HepG2 (cell line): ENCODE data around the gene AZU1. TPM values are rescaled to one million over a fixed set of nuclear protein-coding genes. Genes with fewer than 3 reads are reported as not detected.

Experiments used
- AKAP8 ChIP-seq: sonication (generic); formaldehyde crosslinking; IDR thresholded peaks from 2 replicates; pipeline ENCODE4 v1.5.1; 2020; ENCODE audit warnings: mild to moderate bottlenecking, missing genetic modification reagents
- FOXA3 ChIP-seq: IDR thresholded peaks from 2 replicates; pipeline ENCODE4 v1.6.1; 2016; ENCODE audit warnings: missing genetic modification reagents, missing compliant biosample characterization
- GMEB1 ChIP-seq: sonication (generic); formaldehyde crosslinking; IDR thresholded peaks from 2 replicates; pipeline ENCODE4 v1.5.1; 2020; ENCODE audit warnings: missing genetic modification reagents, mild to moderate bottlenecking, borderline replicate concordance
- HDAC6 ChIP-seq: fragments of 200-600 bp; sonication (generic); IDR thresholded peaks from 2 replicates; pipeline ENCODE4 v1.7.0; 2017; ENCODE audit warnings: mild to moderate bottlenecking, antibody characterized with exemption, low read length, low read depth
- MAFK ChIP-seq, 2 experiments: IDR thresholded peaks in 1 of 2; conservative IDR thresholded peaks in 1 of 2; 2 replicates each; pipeline ENCODE4 v1.6.1; 2011; ENCODE audit warnings: improper control_type of control experiment in 2 of 2, low read length in 2 of 2
- MYNN ChIP-seq: sonication (generic); formaldehyde crosslinking; IDR thresholded peaks from 2 replicates; pipeline ENCODE4 v1.4.0; 2020; ENCODE audit warnings: mild to moderate bottlenecking, low read depth, missing genetic modification reagents
- POLR2AphosphoS5 ChIP-seq: IDR thresholded peaks from 2 replicates; pipeline ENCODE4 v1.6.1; 2012; ENCODE audit warnings: low read depth, low read length
- RBFOX2 ChIP-seq: fragments of 200-400 bp; formaldehyde crosslinking; IDR thresholded peaks from 2 replicates; pipeline ENCODE4 v1.6.1; 2017; ENCODE audit warnings: low read depth, mild to moderate bottlenecking, low read length
- SAFB2 ChIP-seq: sonication (generic); formaldehyde crosslinking; IDR thresholded peaks from 2 replicates; pipeline ENCODE4 v1.5.1; 2020; ENCODE audit warnings: missing genetic modification reagents, low read depth, mild to moderate bottlenecking, borderline replicate concordance
- SALL1 ChIP-seq: sonication (generic); formaldehyde crosslinking; IDR thresholded peaks from 2 replicates; pipeline ENCODE4 v1.8.0; 2022; ENCODE audit warnings: mild to moderate bottlenecking, missing genetic modification reagents
- SPEN ChIP-seq: sonication (generic); formaldehyde crosslinking; IDR thresholded peaks from 2 replicates; pipeline ENCODE4 v1.5.1; 2020; ENCODE audit warnings: low read depth, mild to moderate bottlenecking, missing genetic modification reagents
- TAF1 ChIP-seq: sonication (generic); formaldehyde crosslinking; IDR thresholded peaks from 2 replicates; pipeline ENCODE4 v1.4.0; 2020; ENCODE audit warnings: missing genetic modification reagents
- TERF1 ChIP-seq: sonication (generic); formaldehyde crosslinking; IDR thresholded peaks from 2 replicates; pipeline ENCODE4 v1.8.0; 2022; ENCODE audit warnings: mild to moderate bottlenecking, missing genetic modification reagents, moderate library complexity
- TP53 ChIP-seq: sonication (generic); formaldehyde crosslinking; conservative IDR thresholded peaks from 2 replicates; pipeline ENCODE4 v1.4.0; 2020; ENCODE audit warnings: missing genetic modification reagents
- ZNF207 ChIP-seq: fragments of 450-650 bp; IDR thresholded peaks from 2 replicates; pipeline ENCODE4 v1.6.1; 2016; ENCODE audit warnings: antibody characterized with exemption, borderline replicate concordance
- ZNF329 ChIP-seq: sonication (generic); formaldehyde crosslinking; IDR thresholded peaks from 2 replicates; pipeline ENCODE4 v1.9.0; 2021; ENCODE audit warnings: low read depth, mild to moderate bottlenecking, missing genetic modification reagents
- ZNF547 ChIP-seq: sonication (generic); formaldehyde crosslinking; IDR thresholded peaks from 2 replicates; pipeline ENCODE4 v1.5.1; 2020; ENCODE audit warnings: mild to moderate bottlenecking, missing genetic modification reagents
- ZNF580 ChIP-seq: IDR thresholded peaks from 2 replicates; pipeline ENCODE4 v1.6.1; 2016; ENCODE audit warnings: low read depth, borderline replicate concordance
- ZSCAN21 ChIP-seq: sonication (generic); formaldehyde crosslinking; IDR thresholded peaks from 2 replicates; pipeline ENCODE4 v1.8.0; 2022; ENCODE audit warnings: mild to moderate bottlenecking, missing genetic modification reagents, moderate library complexity, borderline replicate concordance
- ZXDC ChIP-seq: sonication (generic); formaldehyde crosslinking; IDR thresholded peaks from 2 replicates; pipeline ENCODE4 v1.5.0; 2020; ENCODE audit warnings: mild to moderate bottlenecking, missing genetic modification reagents
- polyA plus RNA-seq, 8 experiments: library from polyadenylated mRNA; depleted of rRNA in 3 of 8; stranded (reverse) in 7 of 8; unstranded in 1 of 8; fragments of >200 nt; fragmentation: Illumina TruSeq in 4 of 8; extraction: Trizol in 4 of 8; gene quantifications; 2 replicates each; pipeline versions ENCODE4 v1.2.1 to v1.2.3, GENCODE V29; 2011 to 2016; ENCODE audit warnings: low read depth in 4 of 8, missing spikeins in 1 of 8, mixed read lengths in 1 of 8; ENCODE audit not compliant: insufficient read depth in 1 of 8
- total RNA-seq, 5 experiments: library from RNA; depleted of rRNA; stranded (reverse); fragments of >200 nt; fragmentation: Illumina TruSeq; extraction: Trizol; gene quantifications; 2 replicates each; pipeline ENCODE4 v1.2.3, GENCODE V29; 2016; ENCODE audit warnings: low read depth in 1 of 5
- TF ChIP-seq, protein P1 (sequence below): sonication (generic); formaldehyde crosslinking; IDR thresholded peaks from 2 replicates; pipeline ENCODE4 v1.8.0; 2022; ENCODE audit warnings: mild to moderate bottlenecking, missing genetic modification reagents

The AZU1 gene
- total and polyA plus RNA-seq, 2 of the 13 experiments (the other 11 are each of a cell fraction or from before 2014, with no cell fraction given): not detected

DNA sequence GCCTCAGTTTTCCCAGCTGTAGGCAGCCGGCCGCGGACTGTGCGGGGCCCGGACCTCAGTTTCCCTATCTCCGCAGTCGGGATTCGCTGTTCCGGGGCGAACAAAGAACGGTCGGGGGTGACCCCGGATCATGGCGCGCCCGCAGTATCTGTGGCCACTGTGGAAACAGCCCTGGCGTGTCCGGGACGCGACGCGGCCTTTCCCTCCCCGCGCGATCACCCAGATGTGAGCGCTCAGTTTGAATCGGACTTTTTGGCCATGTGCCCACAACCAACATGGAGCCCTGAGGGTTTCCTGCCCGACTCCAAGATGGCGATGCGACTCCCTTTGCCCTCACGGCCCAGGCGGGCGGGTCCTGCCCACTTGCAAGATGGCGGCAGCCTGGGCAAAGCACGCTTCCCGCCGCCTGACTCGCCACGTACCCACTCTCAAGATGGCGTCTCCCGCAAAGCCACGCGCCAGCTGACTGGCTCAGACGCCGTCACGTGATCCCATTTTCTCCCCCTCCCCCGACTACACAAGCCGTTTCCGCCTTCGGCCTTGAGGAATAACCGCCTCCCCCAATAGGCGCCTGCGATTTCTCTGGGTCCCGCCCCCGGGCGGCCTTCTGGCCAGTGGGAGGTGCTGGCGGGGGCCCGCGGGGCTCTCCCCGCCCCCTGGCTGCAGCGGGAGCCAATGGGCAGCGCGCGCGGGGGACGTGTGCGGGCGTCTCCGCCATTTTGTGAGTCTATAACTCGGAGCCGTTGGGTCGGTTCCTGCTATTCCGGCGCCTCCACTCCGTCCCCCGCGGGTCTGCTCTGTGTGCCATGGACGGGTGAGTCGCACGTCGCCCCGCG is 30.7 kb upstream of the AZU1 start, which contains the start of gene PTBP1 (continued):
- TF ChIP-seq ZSCAN21 (CRISPR knock-in tag) (peak; percentile 70; the same call in 1 of the 2 replicates), SAFB2 (CRISPR knock-in tag) (0 out of 2 replicates have a peak, but pooled peaks have one; percentile 55), ZNF207 (peak; percentile 93; the same call in 1 of the 2 replicates), TP53 (no peak), SALL1 (peak; percentile 74), ZXDC (no peak), HDAC6 (no peak), RBFOX2 (peak; percentile 32), POLR2AphosphoS5 (peak; percentile 91), AKAP8 (peak; percentile 90), ZNF580 (CRISPR knock-in tag) (peak; percentile 92), ZNF329 (no peak), TERF1 (no peak), TAF1 (CRISPR knock-in tag) (peak; percentile 85; the same call in 1 of the 2 replicates), SPEN (CRISPR knock-in tag) (peak; percentile 90; the same call in 1 of the 2 replicates), ZNF547 (0 out of 2 replicates have a peak, but pooled peaks have one; percentile 11), MAFK (conservative IDR thresholded peaks at IDR 0.05 in 1 of 2, IDR thresholded peaks at IDR 0.05 in 1 of 2; ENCODE audit: low read length in 2 of 2) (no peak), FOXA3 (peak; percentile 73), MYNN (CRISPR knock-in tag) (peak; percentile 83; the same call in 1 of the 2 replicates), GMEB1 (CRISPR knock-in tag) (peak; percentile 94)
- TF ChIP-seq, protein P1, sequence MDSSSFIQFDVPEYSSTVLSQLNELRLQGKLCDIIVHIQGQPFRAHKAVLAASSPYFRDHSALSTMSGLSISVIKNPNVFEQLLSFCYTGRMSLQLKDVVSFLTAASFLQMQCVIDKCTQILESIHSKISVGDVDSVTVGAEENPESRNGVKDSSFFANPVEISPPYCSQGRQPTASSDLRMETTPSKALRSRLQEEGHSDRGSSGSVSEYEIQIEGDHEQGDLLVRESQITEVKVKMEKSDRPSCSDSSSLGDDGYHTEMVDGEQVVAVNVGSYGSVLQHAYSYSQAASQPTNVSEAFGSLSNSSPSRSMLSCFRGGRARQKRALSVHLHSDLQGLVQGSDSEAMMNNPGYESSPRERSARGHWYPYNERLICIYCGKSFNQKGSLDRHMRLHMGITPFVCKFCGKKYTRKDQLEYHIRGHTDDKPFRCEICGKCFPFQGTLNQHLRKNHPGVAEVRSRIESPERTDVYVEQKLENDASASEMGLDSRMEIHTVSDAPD: 0 out of 2 replicates have a peak, but pooled peaks have one; percentile 78
